Stimulated activated effector memory CD8-positive, alpha-beta T cell treated with anti-CD3 and anti-CD28 coated beads, Interleukin-12 subunit alpha, Interleukin-12 subunit beta, amount 100 ng/mL, for 72 hours (primary cell): ENCODE results near the gene ARHGAP42.

ENCODE experiments used
- ATAC-seq: fragments of 150-1000 bp; cut with Tn5 transposase; 2 replicates; pipeline ENCODE4 v1.10.0; 2021
- DNase-seq, 2 donors: peaks; one replicate each; pipeline ENCODE4 v3.0.0; 2021 to 2022; ENCODE audit warnings: low spot score in 2 of 2
- H3K27ac Mint-ChIP-seq: one replicate; pipeline ENCODE4 v1.8.0; 2022; ENCODE audit warnings: mild to moderate bottlenecking, mixed read lengths
- H3K36me3 Mint-ChIP-seq: one replicate; pipeline ENCODE4 v1.8.0; 2022; ENCODE audit warnings: mild to moderate bottlenecking, mixed read lengths
- H3K4me1 Mint-ChIP-seq: one replicate; pipeline ENCODE4 v1.8.0; 2022; ENCODE audit warnings: mixed read lengths
- H3K4me3 Mint-ChIP-seq: one replicate; pipeline ENCODE4 v1.8.0; 2022; ENCODE audit warnings: mild to moderate bottlenecking, mixed read lengths
- H3K9me3 Mint-ChIP-seq: one replicate; pipeline ENCODE4 v1.8.0; 2022; ENCODE audit warnings: mixed read lengths

The ARHGAP42 gene

DNA sequence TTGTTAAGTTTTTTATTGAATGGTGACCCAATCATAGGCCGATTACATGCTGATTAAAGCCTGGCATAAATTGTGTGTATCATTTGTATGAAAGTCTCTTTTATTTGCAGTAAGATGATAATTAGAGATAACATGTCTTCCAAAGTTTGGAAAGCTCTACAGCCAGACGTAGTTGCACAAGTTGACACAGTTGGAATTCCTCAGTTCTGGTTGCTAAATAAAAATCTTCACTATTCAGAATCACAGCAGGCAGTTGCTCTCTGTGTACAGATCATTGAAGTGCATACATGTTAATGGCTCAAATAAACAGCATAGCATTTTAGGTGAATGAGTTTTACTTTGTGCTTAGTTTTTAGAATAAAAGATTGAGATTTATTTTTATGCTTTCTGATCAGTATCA, 69.5 kb downstream of the ARHGAP42 start:
- ATAC-seq: no peak
- Mint-ChIP-seq H3K4me3 (no peak overlapping the region), H3K36me3 (no peaks in the 10 kb centered on the region), H3K9me3 (peaks cover 6% of the 10 kb centered on the region), H3K27ac (no peak overlapping the region), H3K4me1 (no peaks in the 10 kb centered on the region)
- no peak for DNase-seq

DNA sequence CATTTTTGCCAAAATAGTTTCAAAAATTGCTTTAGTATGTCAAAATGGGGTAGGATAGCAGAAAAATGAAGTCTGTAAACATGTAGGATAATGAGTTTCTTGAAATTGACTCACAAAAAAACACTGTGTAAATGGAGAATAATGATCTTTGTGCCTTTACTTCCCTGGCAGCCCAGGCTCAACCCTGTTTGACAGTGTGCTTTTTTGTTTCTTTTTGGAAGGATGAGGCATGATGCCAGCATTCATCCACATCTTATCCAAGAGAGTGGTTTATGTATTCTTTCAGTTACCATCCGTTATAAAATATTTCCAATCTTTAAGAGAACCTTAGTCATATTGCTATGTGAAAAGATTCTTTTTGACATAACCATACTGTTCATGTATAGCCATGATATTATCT, 70.6 kb downstream of the ARHGAP42 start:
- H3K9me3 Mint-ChIP-seq: peaks cover 6% of the 10 kb centered on the region
- no peaks in the 10 kb centered on the region for H3K36me3 Mint-ChIP-seq
- H3K4me3 Mint-ChIP-seq: no peak overlapping the region
- H3K27ac Mint-ChIP-seq: no peak overlapping the region
- ATAC-seq (no peak), DNase-seq (no peak)
- H3K4me1 Mint-ChIP-seq: no peaks in the 10 kb centered on the region

DNA sequence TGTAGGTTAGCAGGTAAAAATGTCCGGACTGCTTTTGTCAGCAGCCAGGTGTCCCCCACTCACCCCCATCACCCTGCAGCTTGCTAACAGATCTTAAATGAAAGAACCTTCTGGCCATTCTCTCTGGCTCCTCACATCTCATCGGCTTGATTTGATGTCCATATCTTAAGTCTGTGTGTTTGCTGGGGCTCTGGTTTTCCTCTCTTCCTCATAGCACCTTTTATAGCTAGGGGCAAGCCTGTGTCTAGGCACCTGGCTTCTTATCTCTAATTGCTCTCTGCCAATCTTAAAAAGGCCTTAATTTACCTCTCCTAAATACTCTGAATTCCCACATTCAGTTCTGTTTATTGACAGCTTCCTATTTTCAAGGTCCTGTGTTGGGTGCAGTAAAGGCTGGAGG, 72.0 kb downstream of the ARHGAP42 start:
- H3K4me3 Mint-ChIP-seq: no peak overlapping the region
- H3K27ac Mint-ChIP-seq: no peak overlapping the region
- no peaks in the 10 kb centered on the region for H3K36me3 Mint-ChIP-seq

DNA sequence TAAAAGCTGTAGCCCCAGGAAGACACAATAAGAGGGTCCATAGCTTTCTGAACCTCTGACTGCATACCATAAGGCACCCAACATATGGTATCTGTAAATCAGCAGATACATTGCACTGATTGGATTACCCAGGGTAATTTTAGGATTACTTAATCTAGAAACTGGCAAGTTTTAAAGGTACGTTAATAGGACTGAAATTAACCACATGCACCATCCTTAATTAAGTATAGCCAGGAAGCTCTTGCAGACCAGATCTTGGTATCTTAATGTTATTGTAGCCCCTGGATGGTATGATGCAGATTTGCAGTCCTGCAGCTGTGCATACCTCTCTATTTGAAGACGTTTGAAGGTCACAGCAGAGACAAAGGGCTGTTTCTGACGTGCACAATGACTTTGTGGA, 72.8 kb downstream of the ARHGAP42 start:
- Mint-ChIP-seq H3K36me3 (no peaks in the 10 kb centered on the region), H3K27ac (no peak overlapping the region), H3K4me3 (no peak overlapping the region), H3K4me1 (no peaks in the 10 kb centered on the region), H3K9me3 (peaks cover 10% of the 10 kb centered on the region)
- ATAC-seq (no peak), DNase-seq (no peak)

More for the DNA sequence above, 72.0 kb downstream of the ARHGAP42 start:
- Mint-ChIP-seq H3K9me3 (peaks cover 6% of the 10 kb centered on the region), H3K4me1 (no peaks in the 10 kb centered on the region)
- ATAC-seq: no peak
- DNase-seq: no peak

DNA sequence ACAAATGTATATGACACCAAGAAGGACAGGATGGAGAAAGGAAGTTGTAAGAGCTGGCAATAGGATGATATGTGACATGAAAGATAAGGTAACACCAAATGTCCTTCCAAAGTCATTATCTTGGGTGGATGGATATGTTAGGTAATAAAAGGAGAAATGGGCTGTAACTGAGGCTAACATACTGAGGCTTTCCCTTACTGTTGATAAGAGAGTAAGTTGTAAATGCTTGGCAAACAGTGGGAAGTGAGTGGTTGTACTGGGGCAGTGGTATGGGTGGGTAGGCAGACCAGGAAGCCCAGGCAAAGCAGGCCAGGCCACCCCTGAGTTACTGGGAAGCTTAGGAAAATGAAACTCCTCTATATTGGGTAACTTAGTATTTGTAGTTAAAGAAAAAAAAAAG, 73.7 kb downstream of the ARHGAP42 start:
- H3K36me3 Mint-ChIP-seq: no peaks in the 10 kb centered on the region
- H3K9me3 Mint-ChIP-seq: peaks cover 10% of the 10 kb centered on the region
- H3K4me3 Mint-ChIP-seq: no peak overlapping the region
- DNase-seq: no peak
- no peaks in the 10 kb centered on the region for H3K4me1 Mint-ChIP-seq
- ATAC-seq: no peak
- no peak overlapping the region for H3K27ac Mint-ChIP-seq

DNA sequence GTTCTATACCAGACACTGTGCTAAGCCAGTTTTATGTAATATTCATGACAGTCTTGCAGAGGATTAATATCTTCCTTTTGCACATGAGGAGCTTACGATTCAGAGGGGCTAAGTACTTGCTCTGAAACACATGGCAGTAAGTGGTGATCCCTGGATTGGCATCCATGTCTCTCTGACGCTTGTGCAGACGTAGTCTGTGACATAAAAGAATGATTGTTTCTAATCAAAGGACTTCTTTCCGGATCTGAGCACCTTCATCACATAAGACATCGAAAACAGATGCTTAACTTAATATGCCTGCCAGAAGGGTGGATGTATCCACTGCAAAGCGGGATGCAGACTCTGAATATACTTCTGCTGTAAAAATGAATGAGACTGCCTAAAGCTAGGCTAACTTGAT, 74.8 kb downstream of the ARHGAP42 start:
- DNase-seq: no peak
- H3K36me3 Mint-ChIP-seq: no peaks in the 10 kb centered on the region
- H3K9me3 Mint-ChIP-seq: peaks cover 10% of the 10 kb centered on the region
- no peak for ATAC-seq
- no peak overlapping the region for H3K27ac Mint-ChIP-seq
- H3K4me1 Mint-ChIP-seq: no peaks in the 10 kb centered on the region
- no peak overlapping the region for H3K4me3 Mint-ChIP-seq

DNA sequence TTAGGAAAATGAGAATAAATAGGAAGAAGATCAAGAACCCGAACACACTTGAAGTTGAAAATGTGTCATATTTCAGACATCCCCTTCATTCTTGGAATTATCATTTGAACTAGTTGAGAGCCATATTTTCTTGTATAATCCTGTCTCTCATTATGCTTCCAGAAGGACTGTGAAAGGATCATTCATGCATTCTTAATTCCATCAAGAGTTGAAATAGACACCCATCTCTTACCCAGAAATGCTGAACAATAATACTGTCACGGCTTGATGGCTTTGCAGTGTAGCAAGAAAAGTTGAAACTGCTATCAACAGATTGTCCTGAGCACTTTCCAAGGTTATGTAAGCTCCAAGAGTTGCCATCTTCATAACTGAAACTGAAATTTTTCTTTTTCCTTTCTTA, 79.7 kb downstream of the ARHGAP42 start:
- no peak for ATAC-seq
- no peaks in the 10 kb centered on the region for H3K36me3 Mint-ChIP-seq
- DNase-seq: no peak
- H3K4me3 Mint-ChIP-seq: no peak overlapping the region
- H3K9me3 Mint-ChIP-seq: peaks cover 8% of the 10 kb centered on the region
- no peak overlapping the region for H3K27ac Mint-ChIP-seq
- H3K4me1 Mint-ChIP-seq: no peaks in the 10 kb centered on the region

DNA sequence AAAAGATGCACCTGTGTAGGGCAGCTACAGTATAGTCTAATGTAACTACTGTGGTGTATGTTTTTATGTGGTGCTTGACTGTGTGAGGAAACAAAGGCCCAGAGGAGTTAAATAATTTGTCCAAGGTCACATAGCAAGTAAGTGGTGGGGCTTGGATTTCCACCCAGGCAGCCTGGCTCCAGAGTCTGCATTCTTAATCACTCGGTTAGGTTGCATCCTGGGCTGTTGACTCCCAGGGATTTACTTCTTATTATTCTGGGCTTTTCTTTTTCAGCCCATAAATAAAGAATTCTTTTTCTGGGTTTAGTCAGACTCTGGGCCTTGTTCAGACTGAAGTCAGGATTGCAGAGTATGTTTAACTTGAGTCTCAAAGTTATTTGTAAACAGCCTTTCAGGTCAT, 82.1 kb downstream of the ARHGAP42 start:
- H3K4me1 Mint-ChIP-seq: no peaks in the 10 kb centered on the region
- peaks cover 19% of the 10 kb centered on the region for H3K9me3 Mint-ChIP-seq
- H3K27ac Mint-ChIP-seq: no peak overlapping the region
- ATAC-seq (no peak), DNase-seq (no peak)
- no peaks in the 10 kb centered on the region for H3K36me3 Mint-ChIP-seq
- H3K4me3 Mint-ChIP-seq: no peak overlapping the region

DNA sequence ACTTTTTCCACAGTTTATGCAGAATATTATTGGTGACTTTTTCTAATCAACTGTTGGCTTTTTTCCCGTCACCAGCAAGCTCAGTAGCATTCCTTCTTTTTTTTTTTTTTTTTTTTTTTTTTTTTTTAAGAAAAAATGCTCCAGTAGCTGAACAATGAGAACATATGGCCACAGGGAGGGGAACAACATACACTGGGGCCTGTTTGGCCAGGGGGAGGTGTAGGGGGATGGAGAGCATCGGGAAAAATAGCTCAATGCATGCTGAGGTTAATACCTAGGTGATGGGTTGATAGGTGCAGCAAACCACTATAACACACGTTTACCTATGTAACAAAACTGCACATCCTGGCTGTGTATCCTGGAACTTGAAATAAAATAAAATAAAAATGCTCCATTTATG, 82.5 kb downstream of the ARHGAP42 start:
- Mint-ChIP-seq H3K4me3 (no peak overlapping the region), H3K27ac (no peak overlapping the region), H3K9me3 (peaks cover 19% of the 10 kb centered on the region), H3K36me3 (no peaks in the 10 kb centered on the region), H3K4me1 (no peaks in the 10 kb centered on the region)
- DNase-seq: no peak
- no peak for ATAC-seq

DNA sequence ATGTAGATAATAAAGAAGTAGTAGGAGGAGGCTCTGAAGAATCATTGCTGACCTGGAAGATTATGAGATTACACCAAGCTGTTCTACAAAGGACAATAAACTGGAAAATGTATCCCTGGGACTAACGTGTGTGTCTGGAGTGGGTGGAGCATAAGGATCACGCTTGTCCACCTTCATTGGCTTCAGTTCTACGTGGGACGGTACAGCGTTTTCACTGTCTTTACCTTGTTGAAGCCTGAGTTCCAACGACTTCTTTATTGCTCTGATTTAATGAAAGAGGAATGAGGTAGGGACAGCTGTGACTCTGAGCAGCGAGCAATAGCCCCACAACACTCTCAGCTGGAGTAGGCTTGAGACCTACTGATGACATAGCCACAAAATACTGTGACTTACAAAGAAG, 87.0 kb downstream of the ARHGAP42 start:
- H3K36me3 Mint-ChIP-seq: no peaks in the 10 kb centered on the region
- H3K4me3 Mint-ChIP-seq: no peak overlapping the region
- H3K27ac Mint-ChIP-seq: no peak overlapping the region
- H3K4me1 Mint-ChIP-seq: no peaks in the 10 kb centered on the region
- DNase-seq (no peak), ATAC-seq (no peak)
- peaks cover 15% of the 10 kb centered on the region for H3K9me3 Mint-ChIP-seq

DNA sequence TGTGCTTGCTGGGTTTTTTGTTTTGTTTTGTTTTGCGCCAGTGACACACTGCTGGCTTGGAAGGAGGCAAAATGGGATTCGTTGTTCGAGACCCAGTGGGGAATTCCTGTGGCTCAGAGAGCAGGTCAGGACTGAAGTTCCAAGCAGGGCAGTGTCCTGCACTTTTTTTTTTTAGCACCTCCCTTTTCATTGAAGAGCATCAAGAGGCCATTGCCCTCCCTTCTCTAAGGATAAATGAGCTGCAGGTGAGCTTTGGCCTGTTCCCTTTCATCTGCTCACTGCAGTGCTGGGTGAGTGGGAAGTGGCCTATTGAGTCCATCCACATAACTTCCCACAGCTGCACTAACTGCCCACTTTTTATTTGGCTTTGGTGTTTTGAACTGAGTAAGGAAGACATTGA, 87.8 kb downstream of the ARHGAP42 start:
- no peaks in the 10 kb centered on the region for H3K36me3 Mint-ChIP-seq
- DNase-seq (no peak), ATAC-seq (no peak)
- no peaks in the 10 kb centered on the region for H3K4me1 Mint-ChIP-seq
- H3K4me3 Mint-ChIP-seq: no peak overlapping the region
- peaks cover 15% of the 10 kb centered on the region for H3K9me3 Mint-ChIP-seq
- no peak overlapping the region for H3K27ac Mint-ChIP-seq

DNA sequence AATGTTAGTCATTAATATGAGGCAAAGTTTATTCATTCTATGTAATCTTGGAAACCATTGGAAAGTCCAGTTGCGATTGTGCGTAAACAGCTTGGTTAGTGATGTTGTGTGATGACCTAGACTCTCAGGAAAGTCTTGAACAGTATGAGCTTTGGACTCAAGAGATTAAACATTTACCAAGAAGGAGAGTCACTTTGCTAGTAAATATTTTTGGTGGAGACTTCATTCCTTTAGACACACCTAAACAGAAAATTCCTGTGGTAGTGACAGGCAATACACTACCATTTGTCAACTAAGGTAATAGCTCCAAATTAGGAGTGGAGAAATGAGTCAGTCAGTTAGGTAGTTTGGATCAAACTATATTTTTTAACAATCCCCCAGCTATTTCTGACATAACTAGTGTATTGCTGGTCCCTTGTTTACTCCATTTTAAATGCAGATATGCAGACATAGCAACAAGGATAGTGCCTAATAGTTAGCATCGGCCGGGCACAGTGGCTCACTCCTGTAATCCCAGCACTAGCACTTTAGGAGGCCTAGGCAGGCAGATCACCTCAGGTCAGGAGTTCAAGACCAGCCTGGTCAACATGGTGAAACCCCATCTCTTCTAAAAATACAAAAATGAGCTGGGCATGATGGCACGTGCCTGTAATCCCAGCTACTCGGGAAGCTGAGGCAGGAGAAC, 89.3 kb downstream of the ARHGAP42 start:
- no peaks in the 10 kb centered on the region for H3K36me3 Mint-ChIP-seq
- H3K9me3 Mint-ChIP-seq: peaks cover 17% of the 10 kb centered on the region
- no peak overlapping the region for H3K27ac Mint-ChIP-seq
- no peaks in the 10 kb centered on the region for H3K4me1 Mint-ChIP-seq
- DNase-seq: no peak
- no peak overlapping the region for H3K4me3 Mint-ChIP-seq
- ATAC-seq: no peak

DNA sequence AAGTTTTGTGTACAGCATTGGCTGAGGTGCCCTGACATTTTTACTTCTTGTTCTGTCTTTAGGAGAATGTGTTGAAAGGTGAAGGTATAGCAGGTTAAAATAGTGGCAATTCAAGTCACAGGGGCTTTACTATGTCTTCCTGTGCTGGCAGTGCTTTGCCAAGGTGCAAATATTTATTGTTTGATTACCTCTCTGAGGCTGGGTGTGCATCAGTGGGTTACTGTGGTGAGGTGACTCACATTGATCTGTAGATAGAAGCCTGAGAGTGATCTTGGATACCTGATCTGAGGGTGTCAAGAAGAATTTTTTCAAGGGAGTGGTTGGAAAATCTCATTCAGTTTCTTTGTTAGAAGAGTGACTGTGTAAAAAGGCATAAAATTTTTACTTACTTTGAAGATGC, 90.0 kb downstream of the ARHGAP42 start:
- Mint-ChIP-seq H3K4me3 (no peak overlapping the region), H3K9me3 (peaks cover 14% of the 10 kb centered on the region), H3K36me3 (no peaks in the 10 kb centered on the region), H3K4me1 (no peaks in the 10 kb centered on the region), H3K27ac (no peak overlapping the region)
- DNase-seq (no peak), ATAC-seq (no peak)

DNA sequence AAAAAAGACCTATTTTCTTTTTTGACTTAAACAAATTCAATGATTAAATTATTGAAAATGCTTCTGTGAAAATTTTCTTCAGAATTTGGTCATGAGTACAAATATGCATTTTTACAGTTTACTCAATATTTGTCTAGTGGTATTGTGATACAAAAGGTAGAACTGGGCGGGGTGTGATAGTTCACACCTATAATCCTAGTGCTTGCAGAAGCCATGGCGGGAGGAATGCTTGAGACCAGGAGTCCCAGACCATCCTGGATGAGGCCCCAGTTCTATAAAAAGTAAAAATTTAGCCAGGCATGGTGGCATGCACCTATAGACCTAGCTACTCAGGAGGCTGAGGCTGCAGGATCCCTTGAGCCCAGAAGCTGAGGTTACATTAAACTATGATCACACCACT, 90.6 kb downstream of the ARHGAP42 start:
- H3K4me1 Mint-ChIP-seq: no peaks in the 10 kb centered on the region
- peaks cover 18% of the 10 kb centered on the region for H3K9me3 Mint-ChIP-seq
- H3K4me3 Mint-ChIP-seq: no peak overlapping the region
- H3K27ac Mint-ChIP-seq: no peak overlapping the region
- DNase-seq (no peak), ATAC-seq (no peak)
- no peaks in the 10 kb centered on the region for H3K36me3 Mint-ChIP-seq

DNA sequence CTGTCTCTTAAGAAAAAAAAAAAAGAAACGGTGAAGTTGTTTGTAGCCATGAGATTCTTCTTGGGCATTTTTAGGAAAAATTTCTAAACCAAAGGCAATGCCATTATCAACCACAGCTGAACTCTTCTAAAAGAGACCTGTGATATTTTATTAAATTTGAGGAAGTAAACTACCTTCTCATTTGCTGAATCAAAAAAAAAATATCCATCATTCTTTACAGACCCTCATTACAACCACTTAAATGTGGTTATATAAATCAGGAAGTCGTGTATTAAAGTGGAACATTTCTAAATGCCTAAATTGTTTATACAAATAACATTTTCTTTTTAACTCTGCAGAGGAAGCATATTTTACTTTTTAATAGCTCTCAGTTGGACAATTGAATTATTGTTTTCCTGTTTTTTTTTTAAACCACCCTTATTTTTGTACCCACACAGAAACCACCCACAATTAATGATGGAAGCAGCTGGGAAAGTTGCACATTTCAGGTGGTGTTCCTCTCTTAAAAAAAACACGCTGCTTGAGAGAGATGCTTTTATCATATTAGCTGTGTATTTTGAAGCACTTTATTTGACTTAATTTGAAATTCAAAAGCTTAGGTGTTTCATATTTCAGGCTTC, 91.2 kb downstream of the ARHGAP42 start:
- DNase-seq (no peak), ATAC-seq (no peak)
- Mint-ChIP-seq H3K36me3 (no peaks in the 10 kb centered on the region), H3K4me1 (no peaks in the 10 kb centered on the region), H3K27ac (no peak overlapping the region), H3K4me3 (no peak overlapping the region), H3K9me3 (peaks cover 18% of the 10 kb centered on the region)

DNA sequence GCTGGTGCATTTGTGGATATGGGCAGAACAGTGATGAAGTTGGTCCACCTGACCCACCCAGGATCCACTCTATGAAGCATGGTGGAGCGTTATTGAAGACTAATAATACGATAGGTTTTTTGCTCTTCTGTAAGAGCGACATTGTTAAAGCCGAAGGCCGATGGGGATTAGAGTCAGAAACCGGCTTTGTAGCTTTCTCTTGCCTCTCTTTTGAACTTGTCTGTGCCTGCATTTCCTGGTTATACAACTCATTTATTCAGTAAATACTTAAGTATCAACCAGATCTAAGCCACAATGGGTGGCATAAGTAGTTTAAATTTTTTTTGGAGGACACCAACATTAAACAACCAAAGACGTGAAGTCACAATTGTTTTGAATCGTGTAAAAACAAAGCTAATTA, 93.4 kb downstream of the ARHGAP42 start:
- peaks cover 6% of the 10 kb centered on the region for H3K9me3 Mint-ChIP-seq
- ATAC-seq (no peak), DNase-seq (no peak)
- H3K27ac Mint-ChIP-seq: no peak overlapping the region
- H3K36me3 Mint-ChIP-seq: no peaks in the 10 kb centered on the region
- no peaks in the 10 kb centered on the region for H3K4me1 Mint-ChIP-seq
- H3K4me3 Mint-ChIP-seq: no peak overlapping the region
